Activated effector memory CD4-positive, alpha-beta T cell treated with Interleukin-2 at 50 U/mL for 16 hours (primary cell): ENCODE results near the gene RASGRF2.
"Not testable (repeated sequence)": the region's sequence is repeated elsewhere in the genome, so short reads cannot be mapped to it uniquely, and the experiment has no call there.

Experiments used
- DNase-seq: peaks from one replicate; pipeline ENCODE4 v3.0.0-alpha.2; 2020

The RASGRF2 gene

GRCh38 chr5:81247441-81247972 is 287.3 kb downstream of the RASGRF2 start:
- DNase-seq = no peak

DNA sequence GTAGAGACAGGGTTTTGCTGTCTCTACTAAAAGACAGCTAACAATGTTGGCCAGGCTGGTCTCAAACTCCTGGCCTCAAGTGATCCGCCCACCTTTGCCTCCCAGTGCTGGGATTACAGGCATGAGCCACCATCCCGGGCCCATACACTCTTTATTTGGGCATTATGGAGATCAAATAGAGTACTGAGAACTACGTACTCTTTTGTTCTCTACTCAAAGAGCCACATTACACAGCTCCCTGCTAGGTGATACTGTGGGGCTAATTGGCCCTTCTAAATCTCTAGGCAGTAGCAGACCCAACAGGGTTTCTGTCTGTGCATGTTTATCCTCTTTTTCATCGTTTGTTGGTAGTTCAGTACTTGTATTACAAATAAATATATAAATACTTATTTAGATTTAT is 289.1 kb downstream of the RASGRF2 start:
- DNase-seq = no peak

DNA sequence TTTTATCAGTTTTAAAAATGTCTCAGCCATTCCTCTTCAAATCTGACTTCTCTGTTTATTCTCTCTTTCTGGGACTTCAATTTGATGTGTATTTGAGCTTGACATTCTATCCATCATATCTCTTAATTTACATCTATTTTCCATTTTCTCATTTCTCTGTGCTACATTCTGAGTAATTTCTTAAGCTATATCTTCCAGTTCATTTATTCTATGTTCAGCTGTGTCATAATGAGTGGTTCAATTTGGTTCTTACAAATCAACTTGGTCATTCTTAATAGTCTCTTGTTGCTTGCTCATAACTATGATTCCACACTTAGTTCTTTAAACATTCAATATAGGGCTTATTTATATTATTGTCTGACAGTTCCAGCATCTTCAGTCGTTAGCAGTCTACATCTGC is 289.8 kb downstream of the RASGRF2 start:
- DNase-seq = no peak

GRCh38 chr5:81251922-81252321 is 291.8 kb downstream of the RASGRF2 start:
- no peak for DNase-seq

DNA sequence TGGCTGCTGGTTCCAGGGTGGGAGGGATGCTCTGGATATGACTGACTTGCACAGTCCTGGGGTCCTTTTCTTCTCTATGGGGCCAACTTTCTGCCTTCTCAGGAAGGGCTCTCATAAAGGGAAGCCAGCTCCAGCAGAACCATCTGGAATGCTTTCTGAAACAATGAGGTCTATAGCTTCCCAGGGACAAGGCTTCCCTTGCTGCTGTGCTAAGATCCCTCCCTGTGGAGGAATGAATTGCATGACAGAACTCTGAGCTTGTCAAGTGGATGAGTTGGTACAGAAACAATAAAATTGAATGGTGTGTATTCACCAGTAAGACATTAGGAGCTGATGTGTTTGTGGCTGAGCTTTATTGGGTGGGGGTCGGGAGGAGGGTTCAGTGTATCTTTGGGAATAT is 292.7 kb downstream of the RASGRF2 start:
- no peak for DNase-seq

DNA sequence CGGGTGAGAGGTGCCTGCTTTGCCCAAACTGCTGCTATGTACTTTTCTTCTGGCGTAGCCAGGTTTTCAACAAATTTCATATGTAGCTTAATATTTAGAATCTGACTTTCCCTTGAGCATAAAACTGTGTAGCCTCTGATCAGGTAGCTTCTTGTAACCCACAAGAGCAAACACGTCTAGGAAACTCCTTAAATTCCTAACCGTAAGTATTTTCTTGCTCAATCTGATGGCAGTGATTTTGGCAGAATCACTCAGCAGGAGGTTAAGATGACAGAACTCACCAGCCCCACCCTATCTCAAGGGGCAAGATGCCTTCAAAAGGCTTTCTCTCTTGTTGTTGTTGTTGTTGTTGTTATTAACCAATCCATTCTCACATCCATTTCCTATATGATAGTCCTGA is 293.7 kb downstream of the RASGRF2 start:
- no peak for DNase-seq

DNA sequence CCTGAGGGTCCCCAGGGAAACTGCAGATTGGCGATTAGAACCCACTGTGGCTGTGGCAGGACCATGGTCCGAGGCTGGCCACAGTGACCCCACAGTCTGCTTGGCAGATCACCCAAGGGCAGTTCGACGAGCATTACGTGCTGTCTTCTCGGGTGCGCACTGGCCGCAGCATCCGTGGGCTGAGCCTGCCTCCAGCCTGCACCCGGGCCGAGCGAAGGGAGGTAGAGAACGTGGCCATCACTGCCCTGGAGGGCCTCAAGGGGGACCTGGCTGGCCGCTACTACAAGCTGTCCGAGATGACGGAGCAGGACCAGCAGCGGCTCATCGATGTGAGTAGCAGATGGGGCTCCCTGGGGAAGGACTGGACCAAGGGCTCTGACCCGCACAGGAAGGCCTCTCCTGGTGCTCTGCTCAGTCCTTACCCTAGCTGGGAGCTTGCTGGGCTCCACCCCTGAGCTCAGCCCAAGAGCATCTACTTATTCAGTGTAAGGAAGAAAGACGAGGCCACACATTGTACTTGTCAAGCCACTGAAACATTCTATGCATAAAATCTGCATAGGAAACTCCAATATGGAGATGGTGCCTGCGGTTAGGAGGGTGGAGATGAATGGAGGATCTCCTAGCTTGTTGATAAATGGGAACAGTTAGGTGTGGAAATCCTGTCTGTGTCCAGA is 294.9 kb downstream of the RASGRF2 start:
- DNase-seq = no peak

DNA sequence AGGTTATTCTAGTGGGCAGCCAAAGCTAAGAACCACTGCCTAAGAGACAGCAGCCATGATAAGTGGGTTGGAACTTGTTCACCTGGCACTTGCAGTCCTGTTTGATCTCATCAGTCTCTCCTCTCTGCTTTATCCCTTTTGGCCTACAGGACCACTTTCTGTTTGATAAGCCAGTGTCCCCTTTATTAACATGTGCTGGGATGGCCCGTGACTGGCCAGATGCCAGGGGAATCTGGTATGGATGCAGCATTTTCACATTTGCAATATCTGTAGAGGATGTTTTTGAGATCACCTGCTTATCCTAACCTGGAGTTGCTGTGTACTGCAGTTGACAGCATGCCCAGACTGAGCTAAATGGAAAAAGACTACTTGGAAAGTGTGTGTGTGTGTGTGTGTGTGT is 296.6 kb downstream of the RASGRF2 start:
- DNase-seq = no peak

- DNase-seq = not testable (repeated sequence)
These were observed 302.6 kb downstream of the RASGRF2 start for GRCh38 chr5:81262796-81263195.

DNA sequence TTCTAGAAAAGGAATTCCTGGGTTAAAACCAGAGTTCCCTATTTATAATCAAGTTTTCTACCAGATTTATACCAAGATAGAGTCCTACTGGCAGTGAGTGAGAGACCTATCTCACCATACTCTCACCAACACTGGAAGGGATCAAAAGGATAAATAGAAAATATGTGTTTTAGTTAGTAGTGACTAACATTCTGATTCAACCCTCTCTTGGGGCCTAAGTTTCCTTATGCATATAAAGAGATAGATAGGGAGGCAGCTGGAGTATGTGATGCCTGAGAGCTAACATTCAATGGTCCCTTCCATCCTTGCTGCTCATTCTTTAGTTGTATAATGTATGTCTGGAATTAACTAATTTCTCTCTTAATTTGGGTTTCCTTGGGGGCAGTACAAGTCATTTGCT is 304.9 kb downstream of the RASGRF2 start:
- no peak for DNase-seq

DNA sequence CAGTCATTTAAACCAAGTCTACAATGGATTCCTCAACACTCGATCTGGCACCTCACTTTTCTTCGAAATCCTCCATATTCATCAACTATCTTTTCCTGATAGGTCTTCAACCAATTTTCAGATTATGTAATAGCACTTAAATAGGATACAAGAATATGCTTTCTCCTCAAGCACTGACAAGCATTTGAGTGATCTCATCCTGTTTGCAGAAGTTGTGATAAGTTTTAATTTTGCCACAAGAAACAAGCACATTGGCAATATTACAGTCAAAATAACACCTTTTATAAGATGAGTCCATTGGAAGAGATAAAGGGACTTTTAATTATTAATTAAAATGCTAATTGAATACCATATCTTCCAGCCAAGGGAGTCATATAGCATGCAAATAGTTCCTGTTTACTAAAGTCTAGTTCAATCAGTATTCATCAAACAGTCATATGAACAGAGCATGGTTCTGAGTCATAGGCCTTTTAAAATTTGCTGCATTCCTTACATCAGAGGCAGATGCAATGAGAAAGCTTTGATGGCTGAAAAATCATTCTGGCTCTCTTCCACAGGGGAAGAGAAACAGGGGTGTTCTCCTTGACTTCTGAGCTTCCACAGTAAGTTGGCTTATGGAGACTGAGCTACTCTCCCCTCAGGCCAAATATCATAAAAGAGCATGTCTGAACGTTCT is 308.5 kb downstream of the RASGRF2 start:
- no peak for DNase-seq

GRCh38 chr5:81269751-81270393 is 309.7 kb downstream of the RASGRF2 start:
- no peak for DNase-seq

GRCh38 chr5:81270394-81271027 is 310.3 kb downstream of the RASGRF2 start:
- not testable (repeated sequence) for DNase-seq
